Fibroblast of lung (primary cell): Measurements from ENCODE around the gene CRYBG2. TPM values are rescaled to one million over a fixed set of nuclear protein-coding genes. Genes with fewer than 3 reads are reported as not detected.

ENCODE experiments used
- DNase-seq, 2 donors: peaks; one replicate each; pipeline versions ENCODE4 v3.0.0 to v3.0.0-alpha.2; 2010; ENCODE audit warnings: low read depth in 2 of 2
- H2AFZ ChIP-seq: 2 replicates; pipeline ENCODE4 v1.5.1; 2012; ENCODE audit warnings: low read length, control low read depth, inconsistent platforms
- H3K27ac ChIP-seq: 2 replicates; pipeline ENCODE4 v1.5.1; 2011; ENCODE audit warnings: low read length, control low read depth; ENCODE audit not compliant: insufficient read depth
- H3K27me3 ChIP-seq: 2 replicates; pipeline ENCODE4 v1.5.1; 2011; ENCODE audit warnings: mild to moderate bottlenecking, low read length; ENCODE audit not compliant: control insufficient read depth, insufficient read depth
- H3K36me3 ChIP-seq: 2 replicates; pipeline ENCODE4 v1.5.1; 2011; ENCODE audit warnings: low read length; ENCODE audit not compliant: control insufficient read depth, insufficient read depth
- H3K4me1 ChIP-seq: 2 replicates; pipeline ENCODE4 v1.5.1; 2011; ENCODE audit warnings: low read length; ENCODE audit not compliant: control insufficient read depth, insufficient read depth; ENCODE audit errors: extremely low read depth
- H3K4me2 ChIP-seq: 2 replicates; pipeline ENCODE4 v1.5.1; 2011; ENCODE audit warnings: low read length, control low read depth; ENCODE audit not compliant: insufficient read depth; ENCODE audit errors: extremely low read depth
- H3K4me3 ChIP-seq, 4 experiments: fragments of 200-600 bp in 1 of 4; sonication (generic) in 1 of 4; replicated peaks in 1 of 4; 2 replicates each; pipeline ENCODE4 v1.5.1; 2011 to 2016; ENCODE audit warnings: low read length in 4 of 4, low read depth in 3 of 4, mild to moderate bottlenecking in 3 of 4, control low read depth in 2 of 4, inconsistent platforms in 1 of 4, mixed read lengths in 1 of 4; ENCODE audit not compliant: insufficient read depth in 1 of 4; ENCODE audit errors: control extremely low read depth in 1 of 4
- H3K79me2 ChIP-seq: 2 replicates; pipeline ENCODE4 v1.5.1; 2012; ENCODE audit warnings: mild to moderate bottlenecking, low read length, inconsistent platforms; ENCODE audit not compliant: control insufficient read depth, insufficient read depth
- H3K9ac ChIP-seq: 2 replicates; pipeline ENCODE4 v1.5.1; 2011; ENCODE audit warnings: mild to moderate bottlenecking, low read length, control low read depth; ENCODE audit not compliant: insufficient read depth
- H3K9me3 ChIP-seq: 2 replicates; pipeline ENCODE4 v1.5.1; 2012; ENCODE audit warnings: low read depth, low read length; ENCODE audit not compliant: control insufficient read depth, insufficient read depth
- H4K20me1 ChIP-seq: 2 replicates; pipeline ENCODE4 v1.5.1; 2011; ENCODE audit warnings: low read length; ENCODE audit not compliant: control insufficient read depth, insufficient read depth; ENCODE audit errors: extremely low read depth
- EZH2 ChIP-seq: IDR thresholded peaks from 2 replicates; pipeline ENCODE4 v1.5.1; 2012; ENCODE audit warnings: low read length, control low read depth, mild to moderate bottlenecking; ENCODE audit errors: missing control alignments
- polyA plus RNA-seq, 2 donors: library from polyadenylated mRNA; depleted of rRNA in 1 of 2; stranded (reverse) in 1 of 2; unstranded in 1 of 2; fragments of >200 nt; gene quantifications; 2 replicates each; pipeline ENCODE4 v1.2.1, GENCODE V29; 2011 to 2012; ENCODE audit warnings: missing spikeins in 1 of 2
- total RNA-seq: library from RNA; depleted of rRNA; stranded (reverse); fragments of >200 nt; gene quantifications from 2 replicates; pipeline ENCODE4 v1.2.1, GENCODE V29; 2014
- TF ChIP-seq, protein P1 (sequence below), 2 donors: IDR thresholded peaks in 1 of 2; conservative IDR thresholded peaks in 1 of 2; 1 replicate in 1 of 2; 2 replicates in 1 of 2; pipeline ENCODE4 v1.5.1; 2011 to 2012; ENCODE audit warnings: low read length in 2 of 2, control low read depth in 1 of 2, inconsistent platforms in 1 of 2, low read depth in 1 of 2, mild to moderate bottlenecking in 1 of 2

Gene CRYBG2
- total and polyA plus RNA-seq, 2 donors (not counting 1 experiment from before 2014, with no cell fraction given) = not detected

DNA sequence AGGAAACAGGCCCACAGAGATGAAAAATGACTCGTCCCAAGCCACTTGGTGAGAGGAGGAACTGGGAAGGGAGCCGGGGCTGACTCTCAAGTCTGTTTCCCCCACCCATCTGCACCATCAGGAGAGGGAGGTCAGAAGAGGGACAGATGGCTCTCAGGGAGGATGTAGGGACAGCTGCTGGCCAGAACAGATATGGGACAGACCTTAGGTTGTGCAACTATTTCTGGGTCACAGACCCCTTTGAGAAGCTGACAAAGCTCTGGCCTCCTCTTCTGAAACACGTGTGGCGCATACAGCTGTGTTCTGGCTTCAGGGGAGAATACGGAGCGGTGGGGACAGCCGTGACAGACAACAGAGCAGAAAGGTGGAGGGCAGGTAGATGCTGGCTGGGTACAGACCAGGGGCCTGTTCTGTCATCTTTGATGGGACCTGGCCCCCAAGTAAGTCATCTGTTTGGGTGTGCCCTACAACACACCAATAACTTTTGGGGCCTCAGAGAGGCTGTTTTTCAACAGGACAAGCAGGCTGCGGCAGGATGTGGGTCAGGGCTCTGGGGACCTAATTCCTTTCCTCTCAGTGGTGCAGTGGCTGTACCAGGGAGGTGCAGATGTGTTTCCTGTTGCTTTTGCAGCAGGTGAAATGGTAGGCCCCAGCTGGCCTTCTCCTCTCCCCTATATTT, 66.8 kb downstream of the CRYBG2 start:
- H4K20me1 ChIP-seq = no peaks in the 10 kb centered on the region
- no peak for DNase-seq
- no peaks in the 10 kb centered on the region for H3K9me3 ChIP-seq
- peaks cover 10% of the 10 kb centered on the region for H3K79me2 ChIP-seq
- H3K4me2 ChIP-seq = no peak overlapping the region
- H3K27ac ChIP-seq = no peak overlapping the region
- peaks cover 9% of the 10 kb centered on the region for H3K36me3 ChIP-seq
- no peaks in the 10 kb centered on the region for H3K27me3 ChIP-seq
- no peak overlapping the region for H3K4me3 ChIP-seq
- TF ChIP-seq, protein P1, sequence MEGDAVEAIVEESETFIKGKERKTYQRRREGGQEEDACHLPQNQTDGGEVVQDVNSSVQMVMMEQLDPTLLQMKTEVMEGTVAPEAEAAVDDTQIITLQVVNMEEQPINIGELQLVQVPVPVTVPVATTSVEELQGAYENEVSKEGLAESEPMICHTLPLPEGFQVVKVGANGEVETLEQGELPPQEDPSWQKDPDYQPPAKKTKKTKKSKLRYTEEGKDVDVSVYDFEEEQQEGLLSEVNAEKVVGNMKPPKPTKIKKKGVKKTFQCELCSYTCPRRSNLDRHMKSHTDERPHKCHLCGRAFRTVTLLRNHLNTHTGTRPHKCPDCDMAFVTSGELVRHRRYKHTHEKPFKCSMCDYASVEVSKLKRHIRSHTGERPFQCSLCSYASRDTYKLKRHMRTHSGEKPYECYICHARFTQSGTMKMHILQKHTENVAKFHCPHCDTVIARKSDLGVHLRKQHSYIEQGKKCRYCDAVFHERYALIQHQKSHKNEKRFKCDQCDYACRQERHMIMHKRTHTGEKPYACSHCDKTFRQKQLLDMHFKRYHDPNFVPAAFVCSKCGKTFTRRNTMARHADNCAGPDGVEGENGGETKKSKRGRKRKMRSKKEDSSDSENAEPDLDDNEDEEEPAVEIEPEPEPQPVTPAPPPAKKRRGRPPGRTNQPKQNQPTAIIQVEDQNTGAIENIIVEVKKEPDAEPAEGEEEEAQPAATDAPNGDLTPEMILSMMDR (conservative IDR thresholded peaks at IDR 0.05 in 1 of 2, IDR thresholded peaks at IDR 0.05 in 1 of 2; ENCODE audit: low read depth in 1 of 2, low read length in 2 of 2) = no peak
- TF ChIP-seq EZH2 = no peak
- H3K4me1 ChIP-seq = peaks cover 35% of the 10 kb centered on the region
- H2AFZ ChIP-seq = no peak overlapping the region
- H3K9ac ChIP-seq = no peak overlapping the region

DNA sequence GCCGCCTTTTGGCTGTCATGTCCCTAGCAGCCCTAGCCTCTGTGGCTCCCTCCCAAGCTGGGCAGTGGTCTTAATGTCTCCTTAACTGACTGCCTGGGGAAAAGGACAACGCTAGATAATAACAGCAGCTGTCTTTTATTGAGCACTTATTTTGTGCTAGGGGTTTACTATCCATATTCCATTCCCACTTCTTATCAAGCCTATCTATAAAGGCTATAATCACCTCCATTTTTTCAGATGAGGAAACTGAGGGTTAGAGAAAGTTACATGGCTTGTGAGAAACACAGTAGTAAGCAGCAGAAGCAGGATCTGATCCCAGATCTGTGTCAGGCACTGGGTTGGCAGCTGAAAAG, 67.9 kb downstream of the CRYBG2 start:
- TF ChIP-seq, protein P1 (conservative IDR thresholded peaks at IDR 0.05 in 1 of 2, IDR thresholded peaks at IDR 0.05 in 1 of 2; ENCODE audit: low read depth in 1 of 2, low read length in 2 of 2) = no peak
- TF ChIP-seq EZH2 = no peak
- Histone ChIP-seq H3K9me3 (no peaks in the 10 kb centered on the region), H3K27me3 (no peaks in the 10 kb centered on the region), H4K20me1 (no peaks in the 10 kb centered on the region), H3K4me3 (no peak overlapping the region), H3K27ac (no peak overlapping the region), H2AFZ (no peak overlapping the region), H3K4me2 (no peak overlapping the region), H3K9ac (no peak overlapping the region), H3K36me3 (peaks cover 14% of the 10 kb centered on the region), H3K4me1 (peaks cover 43% of the 10 kb centered on the region), H3K79me2 (peaks cover 21% of the 10 kb centered on the region)
- DNase-seq = no peak

DNA sequence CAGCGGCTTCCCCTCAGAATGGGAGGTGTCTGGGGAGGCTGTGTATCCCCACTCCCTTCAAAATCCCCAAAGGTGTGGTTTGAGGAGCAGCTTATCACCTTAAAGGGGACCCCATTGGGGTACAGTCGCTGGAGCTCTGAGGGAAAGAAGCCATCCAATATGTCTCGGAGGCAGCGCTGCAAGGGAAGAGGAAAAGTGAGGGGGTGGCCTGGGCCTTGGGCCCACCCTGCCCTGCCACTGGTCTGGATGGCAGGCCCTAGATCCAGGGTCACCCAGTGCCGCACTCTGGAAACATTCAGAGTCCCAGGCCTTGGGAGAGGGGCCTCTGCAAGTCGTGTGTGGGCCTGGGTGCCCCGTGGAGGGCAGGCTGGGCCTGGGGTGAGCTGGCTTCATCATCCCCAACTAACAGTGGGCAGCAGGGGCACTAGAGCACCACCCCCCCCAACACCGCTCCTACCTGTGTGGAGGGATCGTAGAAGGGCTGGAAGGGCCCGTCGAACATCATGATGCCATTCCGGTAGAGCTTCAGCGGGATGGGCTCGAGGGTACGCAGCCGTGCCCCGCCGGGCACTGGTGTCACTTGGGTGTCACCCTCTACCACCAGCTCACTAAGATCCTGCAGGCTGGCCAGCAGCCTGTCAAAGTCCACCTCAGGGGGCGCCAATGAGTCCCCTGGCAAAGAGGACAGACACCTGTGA, 68.4 kb downstream of the CRYBG2 start:
- no peak overlapping the region for H2AFZ ChIP-seq
- H3K9me3 ChIP-seq = no peaks in the 10 kb centered on the region
- no peak for DNase-seq
- no peak overlapping the region for H3K9ac ChIP-seq
- peaks cover 44% of the 10 kb centered on the region for H3K4me1 ChIP-seq
- H3K4me2 ChIP-seq = no peak overlapping the region
- H3K36me3 ChIP-seq = peaks cover 15% of the 10 kb centered on the region
- no peaks in the 10 kb centered on the region for H3K27me3 ChIP-seq
- H3K79me2 ChIP-seq = peaks cover 26% of the 10 kb centered on the region
- no peak overlapping the region for H3K4me3 ChIP-seq
- peak overlapping the region; percentile 71 for H3K27ac ChIP-seq
- TF ChIP-seq, protein P1 (conservative IDR thresholded peaks at IDR 0.05 in 1 of 2, IDR thresholded peaks at IDR 0.05 in 1 of 2; ENCODE audit: low read depth in 1 of 2, low read length in 2 of 2) = peak; percentile 23 to 25
- TF ChIP-seq EZH2 = no peak
- H4K20me1 ChIP-seq = no peaks in the 10 kb centered on the region
